ENCODE data around the gene TOR1AIP1.
"Not testable (repeated sequence)": the region's sequence is repeated elsewhere in the genome, so short reads cannot be mapped to it uniquely, and the experiment has no call there.

The TOR1AIP1 gene

DNA sequence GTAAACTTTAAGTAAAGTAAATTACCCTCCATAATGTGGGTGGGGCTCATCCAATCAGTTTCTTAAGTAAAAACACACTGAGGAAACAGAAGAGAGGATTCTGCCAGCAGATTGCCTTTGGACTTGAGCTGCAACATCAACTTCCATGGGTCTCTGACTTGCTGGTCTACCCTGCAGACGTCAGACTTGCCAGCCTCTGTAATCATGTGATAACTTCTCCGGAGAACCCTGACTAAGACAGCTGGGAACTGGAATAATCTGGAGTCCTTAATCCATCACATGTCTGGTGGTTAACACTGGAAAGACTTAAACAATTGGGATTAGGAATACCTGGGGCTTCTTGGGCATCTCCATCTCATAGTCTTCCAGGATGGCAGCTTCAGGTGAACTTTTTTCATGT lies 59.4 kb downstream of the TOR1AIP1 start:
- no peak for DNase-seq

- DNase-seq: no peak
Measured at GRCh38 chr1:179950651-179951050, 68.6 kb downstream of the TOR1AIP1 start.

GRCh38 chr1:179951383-179952144 lies 69.5 kb downstream of the TOR1AIP1 start:
- DNase-seq: no peak

- DNase-seq: no peak
Measured at GRCh38 chr1:179952186-179952585, 70.1 kb downstream of the TOR1AIP1 start.

DNA sequence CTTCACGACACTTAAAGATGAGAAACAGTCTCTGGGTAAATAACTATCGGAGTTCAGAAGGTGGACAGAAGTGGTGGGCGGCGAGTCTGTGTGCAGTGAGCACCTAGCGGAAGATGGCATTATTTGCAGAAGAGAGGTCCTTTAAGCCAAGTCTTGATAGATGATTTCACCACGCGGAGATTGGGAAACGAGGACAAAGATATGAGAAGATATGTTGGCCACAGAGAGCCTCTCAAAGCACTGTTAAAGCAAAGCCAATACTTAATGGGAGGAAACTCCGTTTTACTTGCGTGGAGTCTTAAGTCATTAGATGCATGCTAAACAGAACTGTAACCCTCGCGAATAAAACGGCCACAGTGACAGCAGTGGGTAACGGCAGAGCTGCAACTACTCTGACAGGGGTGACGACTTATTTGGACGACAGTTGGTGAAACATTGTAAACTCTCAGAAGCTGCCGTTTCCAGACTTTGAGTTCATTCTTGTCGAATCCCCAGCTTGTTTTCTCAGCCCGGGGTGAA lies 71.9 kb downstream of the TOR1AIP1 start:
- DNase-seq: peak; percentile 42 to 51

DNA sequence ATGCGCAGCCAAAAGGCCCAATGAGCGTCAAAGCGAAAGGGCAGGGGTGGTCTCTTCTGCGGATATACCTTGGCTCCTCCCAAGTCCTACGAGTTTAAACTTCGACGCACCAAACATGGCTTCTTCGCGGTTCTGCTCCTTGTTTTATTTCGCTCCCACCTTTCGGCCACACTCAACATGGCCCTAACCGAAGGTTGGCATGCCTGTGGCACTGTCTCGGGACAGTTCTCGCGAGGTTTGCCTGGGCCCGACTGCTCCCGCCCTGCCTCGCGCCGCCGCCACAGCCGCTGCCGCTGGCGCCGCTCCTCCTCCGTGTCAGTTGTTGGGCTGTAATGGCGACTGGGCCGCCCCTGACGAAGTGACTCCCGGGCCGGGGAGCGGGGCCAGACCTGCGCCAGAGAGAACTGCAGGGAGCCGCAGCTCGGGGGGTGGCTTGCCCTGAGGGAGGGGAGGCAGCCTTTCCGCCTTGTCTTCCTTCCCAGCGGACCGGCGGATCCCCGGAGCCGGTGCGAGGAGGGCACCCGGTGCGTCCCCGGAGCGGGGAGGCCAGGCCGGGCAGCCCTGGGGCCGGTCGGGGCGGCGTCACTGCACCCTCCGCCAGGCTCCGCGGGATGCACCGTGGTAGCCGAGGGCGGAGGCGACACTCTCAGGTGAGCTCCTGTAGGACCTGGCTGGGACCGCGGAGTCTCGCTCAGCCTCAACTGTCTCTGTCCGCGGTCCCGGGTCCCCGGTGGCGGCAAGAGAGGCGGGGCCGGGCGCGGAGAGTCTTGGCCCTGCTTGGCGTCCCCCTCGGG lies 72.6 kb downstream of the TOR1AIP1 start, which contains the start of gene CEP350:
Gene CEP350 (plus strand): TSS at position 318 of the 794 bp plus-strand sequence. CDS start 31,372 bp downstream, outside the sequence.
- peak; percentile 99 for DNase-seq

- no peak for DNase-seq
Measured at GRCh38 chr1:179955287-179955680, 73.2 kb downstream of the TOR1AIP1 start.

- DNase-seq: no peak
Measured at GRCh38 chr1:179955731-179956130, 73.6 kb downstream of the TOR1AIP1 start.

DNA sequence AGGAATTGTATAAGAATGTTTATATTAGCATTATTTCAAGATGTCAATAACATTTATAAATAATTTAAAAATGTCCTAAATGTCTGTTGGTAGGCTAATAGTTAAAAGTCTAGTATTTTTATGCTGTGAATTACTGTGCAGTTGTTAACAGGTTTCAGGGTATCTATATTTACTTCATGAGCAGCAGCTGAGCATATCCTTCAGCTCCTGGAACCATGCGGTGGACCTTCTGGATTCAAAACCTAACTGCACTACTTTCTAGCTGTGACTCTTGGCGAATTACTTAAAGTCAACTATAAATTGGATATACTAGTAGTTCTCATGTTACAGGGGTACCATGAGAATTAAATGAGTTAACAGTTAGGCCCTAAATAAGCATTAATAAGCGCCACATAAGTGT lies 76.3 kb downstream of the TOR1AIP1 start:
- DNase-seq: no peak

- not testable (repeated sequence) for DNase-seq
Measured at GRCh38 chr1:179962168-179962567, 80.1 kb downstream of the TOR1AIP1 start.

DNA sequence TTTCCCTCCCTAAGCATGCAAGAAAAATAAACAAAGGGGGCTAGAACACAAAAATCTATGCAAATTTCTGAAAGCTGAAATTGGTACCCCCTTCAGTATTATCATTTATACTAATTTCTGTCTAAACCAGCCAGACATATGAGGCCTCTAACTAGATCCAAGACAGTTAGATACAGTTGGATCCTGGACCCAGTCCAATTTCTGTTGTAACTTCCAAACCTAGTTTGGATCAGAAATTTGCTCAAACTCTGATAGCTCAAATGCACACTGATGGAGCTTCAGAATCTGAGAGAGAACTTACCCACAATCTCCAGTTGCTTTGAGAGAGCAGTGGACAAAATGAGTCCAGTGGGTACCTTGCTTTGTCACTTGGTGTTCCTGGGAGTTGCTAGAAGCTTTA lies 84.5 kb downstream of the TOR1AIP1 start:
- DNase-seq: no peak

DNA sequence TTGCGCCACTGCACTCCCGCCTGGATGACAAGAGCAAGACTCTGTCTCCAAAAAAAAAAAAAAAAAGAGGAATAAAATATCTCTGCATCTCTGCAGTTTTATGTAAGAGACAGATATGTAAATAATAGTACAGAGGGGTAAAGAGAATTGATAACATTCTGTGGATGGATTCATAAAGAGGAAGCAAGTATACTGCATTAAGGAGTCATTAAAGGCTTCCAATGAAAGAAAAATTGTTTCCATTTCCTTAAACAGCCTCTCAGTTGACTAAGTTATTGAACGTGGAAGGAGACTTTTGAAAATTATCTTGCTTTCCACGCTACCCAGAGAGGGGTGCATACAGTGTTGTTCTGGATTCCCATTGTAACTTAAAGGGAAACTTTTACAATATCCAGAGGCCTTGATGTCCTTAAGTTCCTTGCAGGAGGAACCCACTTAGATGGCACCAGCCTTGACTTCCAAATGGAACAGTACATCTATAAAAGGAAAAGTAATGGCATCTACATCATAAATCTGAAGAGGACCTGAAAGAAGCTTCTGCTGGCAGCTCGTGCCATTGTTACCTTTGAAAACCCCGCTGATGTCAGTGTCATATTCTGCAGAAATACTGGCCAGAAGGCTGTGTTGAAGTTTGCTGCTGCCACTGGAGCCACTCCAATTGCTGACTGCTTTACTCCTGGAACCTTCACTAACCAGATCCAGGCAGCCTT lies 86.4 kb downstream of the TOR1AIP1 start:
- no peak for DNase-seq

- DNase-seq: no peak
Measured at GRCh38 chr1:179968994-179969919, 87.2 kb downstream of the TOR1AIP1 start.

Data from CD4-positive, alpha-beta T cell treated with Interleukin-1 beta for 1 hour (primary cell).